OCI-LY1 (cell line): ENCODE data around the gene JOSD2.

Source experiments
- H2AFZ ChIP-seq: fragments of 200-600 bp; sonication (generic), shearing (Covaris generic); 2 replicates; pipeline ENCODE4 v1.6.0; 2014; ENCODE audit warnings: antibody characterized with exemption, mild to moderate bottlenecking, low read length
- H3F3A ChIP-seq: fragments of 200-600 bp; sonication (generic), shearing (Covaris generic); 2 replicates; pipeline ENCODE4 v1.6.0; 2014; ENCODE audit warnings: mild to moderate bottlenecking, antibody characterized with exemption, low read length, moderate library complexity; ENCODE audit not compliant: insufficient read depth
- H3K27ac ChIP-seq: fragments of 200-600 bp; sonication (generic); 2 replicates; pipeline ENCODE4 v1.5.1; 2014; ENCODE audit warnings: low read length, mixed run types, mild to moderate bottlenecking, low read depth; ENCODE audit not compliant: poor library complexity, severe bottlenecking
- H3K27me3 ChIP-seq: fragments of 200-600 bp; sonication (generic); 2 replicates; pipeline ENCODE4 v1.6.0; 2014; ENCODE audit warnings: antibody characterized with exemption, mild to moderate bottlenecking, low read length, moderate library complexity; ENCODE audit not compliant: insufficient read depth
- H3K36me3 ChIP-seq: fragments of 200-600 bp; sonication (generic); 2 replicates; pipeline ENCODE4 v1.6.1; 2014; ENCODE audit warnings: mild to moderate bottlenecking, antibody characterized with exemption, low read length, moderate library complexity, mixed read lengths; ENCODE audit not compliant: insufficient read depth
- H3K4me1 ChIP-seq: fragments of 200-600 bp; sonication (generic); 2 replicates; pipeline ENCODE4 v1.5.1; 2014; ENCODE audit warnings: mild to moderate bottlenecking, low read length, moderate library complexity; ENCODE audit not compliant: insufficient read depth, severe bottlenecking
- H3K4me2 ChIP-seq: fragments of 200-600 bp; sonication (generic), shearing (Covaris generic); 2 replicates; pipeline ENCODE4 v1.6.1; 2014; ENCODE audit warnings: low read length
- H3K4me3 ChIP-seq: fragments of 200-600 bp; sonication (generic); 2 replicates; pipeline ENCODE4 v1.5.1; 2014; ENCODE audit warnings: low read length, low read depth, mild to moderate bottlenecking, mixed read lengths; ENCODE audit not compliant: poor library complexity, severe bottlenecking
- H3K79me2 ChIP-seq: fragments of 200-600 bp; shearing (Covaris generic); 2 replicates; pipeline ENCODE4 v1.6.1; 2016; ENCODE audit warnings: mixed run types, low read length, mixed read lengths; ENCODE audit not compliant: insufficient read depth
- H3K9ac ChIP-seq: fragments of 200-600 bp; sonication (generic), shearing (Covaris generic); 2 replicates; pipeline ENCODE4 v1.6.1; 2014; ENCODE audit warnings: mild to moderate bottlenecking, low read length, mixed read lengths
- H3K9me2 ChIP-seq: fragments of 200-600 bp; sonication (generic), shearing (Covaris generic); 2 replicates; pipeline ENCODE4 v1.6.1; 2014; ENCODE audit warnings: low read depth, mild to moderate bottlenecking, low read length, mixed read lengths
- H3K9me3 ChIP-seq: fragments of 200-600 bp; shearing (Covaris generic); 2 replicates; pipeline ENCODE4 v1.6.1; 2014; ENCODE audit warnings: low read length, mixed read lengths
- H4K20me1 ChIP-seq: fragments of 200-600 bp; sonication (generic), shearing (Covaris generic); 2 replicates; pipeline ENCODE4 v1.6.0; 2016; ENCODE audit warnings: mild to moderate bottlenecking, low read length; ENCODE audit not compliant: insufficient read depth
- CTCF ChIP-seq: fragments of 200-600 bp; sonication (generic), shearing (Covaris generic); IDR thresholded peaks from 2 replicates; pipeline ENCODE4 v1.5.1; 2017; ENCODE audit warnings: mild to moderate bottlenecking, antibody characterized with exemption, low read length, moderate library complexity, mixed read lengths
- EZH2 ChIP-seq: fragments of 200-600 bp; sonication (generic), shearing (Covaris generic); IDR thresholded peaks from 2 replicates; pipeline ENCODE4 v1.8.0; 2017; ENCODE audit warnings: borderline replicate concordance, mixed run types, mild to moderate bottlenecking, antibody characterized with exemption, low read length, moderate library complexity, mixed read lengths

Gene JOSD2

DNA sequence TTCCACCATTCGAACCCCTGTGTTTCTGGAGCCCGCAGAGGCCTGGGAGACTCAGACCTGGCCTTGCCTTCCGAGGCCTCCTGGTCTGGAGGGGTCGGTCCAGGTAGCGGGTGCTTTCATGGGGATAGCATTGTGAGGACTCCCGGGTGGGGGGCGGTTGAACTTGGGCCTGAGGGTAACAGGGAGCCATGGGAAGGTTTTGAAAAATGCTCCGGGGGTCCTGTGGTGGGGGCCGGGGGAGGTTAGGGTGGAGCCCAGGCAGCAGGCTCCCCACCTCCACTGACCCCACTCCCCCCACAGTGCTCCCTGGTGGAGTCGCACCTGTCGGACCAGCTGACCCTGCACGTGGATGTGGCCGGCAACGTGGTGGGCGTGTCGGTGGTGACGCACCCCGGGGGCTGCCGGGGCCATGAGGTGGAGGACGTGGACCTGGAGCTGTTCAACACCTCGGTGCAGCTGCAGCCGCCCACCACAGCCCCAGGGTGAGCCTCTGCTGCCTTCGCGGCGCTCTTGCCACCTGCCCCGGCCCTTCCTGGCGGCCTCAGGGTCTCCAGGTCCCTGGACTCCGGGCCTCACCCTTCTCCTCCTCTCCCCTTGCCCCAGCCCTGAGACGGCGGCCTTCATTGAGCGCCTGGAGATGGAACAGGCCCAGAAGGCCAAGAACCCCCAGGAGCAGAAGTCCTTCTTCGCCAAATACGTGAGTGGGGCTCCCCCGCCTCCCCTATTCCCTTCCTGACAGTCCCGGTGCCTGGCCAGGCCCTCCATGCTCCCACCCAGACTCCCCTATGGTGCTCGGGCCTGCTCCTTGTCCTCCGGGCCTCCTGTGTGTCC, 30.5 kb downstream of the JOSD2 start:
- H3K9me3 ChIP-seq = peaks cover 5% of the 10 kb centered on the region
- no peak for TF ChIP-seq EZH2
- no peak for TF ChIP-seq CTCF
- H3K36me3 ChIP-seq = peaks cover 76% of the 10 kb centered on the region
- H4K20me1 ChIP-seq = no peaks in the 10 kb centered on the region
- H3K4me2 ChIP-seq = no peak overlapping the region
- H3K27ac ChIP-seq = no peak overlapping the region
- H3K9ac ChIP-seq = no peak overlapping the region
- H3K27me3 ChIP-seq = no peaks in the 10 kb centered on the region
- no peaks in the 10 kb centered on the region for H3F3A ChIP-seq
- H2AFZ ChIP-seq = no peak overlapping the region
- H3K9me2 ChIP-seq = no peaks in the 10 kb centered on the region
- H3K4me1 ChIP-seq = peaks cover 11% of the 10 kb centered on the region
- H3K79me2 ChIP-seq = no peaks in the 10 kb centered on the region
- no peak overlapping the region for H3K4me3 ChIP-seq

- no peak overlapping the region for H3K27ac ChIP-seq
- TF ChIP-seq EZH2 (no peak), CTCF (no peak)
- no peak overlapping the region for H3K4me3 ChIP-seq
- no peaks in the 10 kb centered on the region for H3F3A ChIP-seq
- no peak overlapping the region for H3K4me2 ChIP-seq
- no peaks in the 10 kb centered on the region for H4K20me1 ChIP-seq
- H3K36me3 ChIP-seq = peaks cover 69% of the 10 kb centered on the region
- H2AFZ ChIP-seq = no peak overlapping the region
- peaks cover 11% of the 10 kb centered on the region for H3K4me1 ChIP-seq
- H3K9ac ChIP-seq = no peak overlapping the region
- H3K9me2 ChIP-seq = no peaks in the 10 kb centered on the region
- no peaks in the 10 kb centered on the region for H3K27me3 ChIP-seq
- H3K79me2 ChIP-seq = no peaks in the 10 kb centered on the region
- H3K9me3 ChIP-seq = peaks cover 5% of the 10 kb centered on the region
Measured at GRCh38 chr19:50479761-50480251, 31.2 kb downstream of the JOSD2 start.

DNA sequence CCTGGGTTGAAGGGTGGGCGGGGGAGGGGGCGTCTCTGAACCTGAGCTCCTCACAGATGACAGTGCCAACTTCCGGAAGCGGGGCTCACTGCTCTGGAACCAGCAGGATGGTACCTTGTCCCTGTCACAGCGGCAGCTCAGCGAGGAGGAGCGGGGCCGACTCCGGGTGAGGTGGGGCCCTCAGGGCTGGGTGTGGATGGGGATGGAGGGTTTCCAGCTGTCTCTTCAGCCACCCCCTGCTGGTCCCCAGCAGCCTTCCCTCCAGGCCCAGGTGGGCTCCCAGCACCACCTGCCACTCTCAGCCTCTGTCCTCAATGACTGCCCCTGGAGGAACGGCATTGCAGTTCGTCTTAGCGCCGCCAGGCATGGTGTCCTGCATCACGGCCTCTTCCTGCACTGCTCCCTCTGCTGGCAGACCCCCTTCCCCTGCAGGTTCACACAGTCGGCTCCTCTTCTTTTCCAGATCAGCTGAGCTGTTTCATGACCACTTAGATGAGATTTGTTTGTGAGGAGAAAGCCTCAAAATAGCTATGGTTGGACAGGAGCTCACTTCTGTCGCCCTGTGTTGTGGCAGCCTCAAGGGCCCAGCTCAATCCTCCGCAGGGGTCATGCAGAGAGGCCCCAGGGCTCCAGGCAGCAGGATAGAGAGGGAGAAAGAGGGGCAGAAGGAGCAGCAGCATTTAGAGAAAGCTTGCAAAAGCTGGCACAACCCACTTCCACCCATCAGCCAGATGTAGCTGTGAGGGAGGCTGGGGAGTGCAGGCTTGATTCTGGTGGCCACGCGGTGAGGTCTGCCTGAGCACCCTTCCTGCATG, 31.9 kb downstream of the JOSD2 start:
- Histone ChIP-seq H3K4me1 (peaks cover 11% of the 10 kb centered on the region), H3K79me2 (no peaks in the 10 kb centered on the region), H3K36me3 (peaks cover 62% of the 10 kb centered on the region), H4K20me1 (no peaks in the 10 kb centered on the region), H3K4me2 (no peak overlapping the region), H3K27ac (no peak overlapping the region), H3K9me2 (no peaks in the 10 kb centered on the region), H2AFZ (no peak overlapping the region), H3K9me3 (peaks cover 5% of the 10 kb centered on the region), H3K9ac (no peak overlapping the region), H3K4me3 (no peak overlapping the region), H3F3A (no peaks in the 10 kb centered on the region), H3K27me3 (no peaks in the 10 kb centered on the region)
- TF ChIP-seq EZH2 (no peak), CTCF (peak; percentile 62)
